Omental fat pad (tissue), 4 donors: Measurements from ENCODE around the gene ARID5A. TPM values are rescaled to one million over a fixed set of nuclear protein-coding genes. Genes with fewer than 3 reads are reported as not detected.

Source experiments
- ATAC-seq: fragments of 150-250 bp; one replicate; pipeline ENCODE4 v1.9.1; 2016; ENCODE audit warnings: mild to moderate bottlenecking, moderate library complexity; ENCODE audit not compliant: low FRiP score
- DNase-seq: peaks from one replicate; pipeline ENCODE4 v3.0.0-alpha.2; 2019; ENCODE audit warnings: low spot score
- CTCF ChIP-seq, 3 donors: fragments of 450-650 bp; IDR thresholded peaks; one replicate each; pipeline ENCODE4 v1.5.1; 2016 to 2017; ENCODE audit warnings: antibody characterized with exemption in 3 of 3, mild to moderate bottlenecking in 3 of 3, moderate library complexity in 2 of 3
- total RNA-seq, 4 donors: library from RNA; depleted of rRNA; stranded (reverse); fragments of >200 nt; gene quantifications; one replicate each; pipeline ENCODE4 v1.1.0, GENCODE V29; 2016

The ARID5A gene
- total RNA-seq, 4 donors from 2014 or later, result 26.2 to 79.7 (median 41.8) TPM

DNA sequence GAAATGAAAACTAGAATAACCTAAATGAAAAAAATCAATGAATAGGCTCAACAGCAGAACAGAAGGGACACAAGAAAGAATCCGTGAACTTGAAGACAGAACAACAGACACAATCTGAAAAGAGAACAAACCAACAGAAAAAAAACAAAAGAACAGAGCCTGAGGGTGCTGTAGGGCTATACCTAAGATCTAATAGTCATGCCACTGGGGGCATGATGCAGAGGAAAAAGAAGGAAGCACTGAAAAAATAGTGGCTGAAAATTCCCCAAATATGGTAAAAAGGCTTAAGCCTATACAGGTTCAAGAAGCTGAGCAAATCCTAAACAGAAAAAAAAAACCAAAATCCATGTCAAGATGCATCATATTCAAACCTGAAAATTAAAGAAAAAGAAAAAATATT lies 51.3 kb downstream of the ARID5A start:
- no peak for TF ChIP-seq CTCF (IDR thresholded peaks at IDR 0.05)
- ATAC-seq, result no peak
- no peak for DNase-seq

DNA sequence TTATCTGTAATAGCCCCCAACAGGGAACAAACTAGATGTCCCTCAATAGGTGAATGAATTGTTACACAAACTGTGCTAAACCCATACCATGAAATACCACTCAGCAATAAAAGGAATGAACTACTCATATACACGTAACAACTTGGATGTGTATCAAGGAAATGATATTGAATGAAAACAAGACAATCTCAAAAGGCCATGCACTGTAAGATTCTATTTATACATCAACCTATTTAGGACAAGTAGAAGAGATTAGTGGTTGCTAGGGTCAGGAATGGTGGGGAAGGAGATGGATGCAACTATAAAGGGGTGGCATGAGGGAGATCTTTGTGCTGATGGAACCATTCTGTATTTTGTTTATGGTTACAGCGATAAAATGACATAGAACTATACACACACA lies 54.5 kb downstream of the ARID5A start:
- no peak for TF ChIP-seq CTCF (IDR thresholded peaks at IDR 0.05)
- no peak for ATAC-seq
- DNase-seq, result no peak

GRCh38 chr2:96591494-96591893 lies 54.9 kb downstream of the ARID5A start:
- ATAC-seq (no peak), DNase-seq (no peak)
- TF ChIP-seq CTCF (IDR thresholded peaks at IDR 0.05), result no peak

- TF ChIP-seq CTCF (IDR thresholded peaks at IDR 0.05), result no peak
- no peak for ATAC-seq
- no peak for DNase-seq
Observed at GRCh38 chr2:96594282-96594681, 57.7 kb downstream of the ARID5A start.

- no peak for ATAC-seq
- DNase-seq, result no peak
- TF ChIP-seq CTCF (IDR thresholded peaks at IDR 0.05), result no peak
Observed at GRCh38 chr2:96594691-96595152, 58.2 kb downstream of the ARID5A start.

- no peak for DNase-seq
- no peak for ATAC-seq
- TF ChIP-seq CTCF (IDR thresholded peaks at IDR 0.05), result no peak
Observed at GRCh38 chr2:96596596-96596995, 60.0 kb downstream of the ARID5A start.

DNA sequence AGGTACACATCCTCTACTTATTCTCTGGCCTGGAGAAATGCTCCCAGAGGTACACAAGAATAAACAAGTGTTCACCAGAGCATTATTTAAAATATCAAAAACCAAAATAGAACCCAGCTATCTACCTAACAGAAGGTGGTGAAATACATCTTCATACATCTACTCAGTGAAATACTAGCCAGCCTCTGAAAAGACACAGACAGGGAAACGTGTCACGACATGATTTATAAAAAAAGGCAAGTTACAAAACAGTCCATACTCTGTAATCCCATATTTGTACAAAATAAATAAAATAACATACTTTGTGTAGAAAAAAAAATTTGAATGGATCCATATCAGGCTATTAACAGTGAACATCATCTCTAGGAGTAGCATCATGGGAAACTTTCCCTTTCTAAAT lies 63.4 kb downstream of the ARID5A start:
- ATAC-seq (no peak), DNase-seq (no peak)
- no peak for TF ChIP-seq CTCF (IDR thresholded peaks at IDR 0.05)
